ENCODE results near the gene RANBP3.
A peak's percentile ranks its signal among the peaks of the same experiment; 100 is the strongest.
"Not testable (repeated sequence)": the region's sequence is repeated elsewhere in the genome, so short reads cannot be mapped to it uniquely, and the experiment has no call there.

RANBP3 gene

DNA sequence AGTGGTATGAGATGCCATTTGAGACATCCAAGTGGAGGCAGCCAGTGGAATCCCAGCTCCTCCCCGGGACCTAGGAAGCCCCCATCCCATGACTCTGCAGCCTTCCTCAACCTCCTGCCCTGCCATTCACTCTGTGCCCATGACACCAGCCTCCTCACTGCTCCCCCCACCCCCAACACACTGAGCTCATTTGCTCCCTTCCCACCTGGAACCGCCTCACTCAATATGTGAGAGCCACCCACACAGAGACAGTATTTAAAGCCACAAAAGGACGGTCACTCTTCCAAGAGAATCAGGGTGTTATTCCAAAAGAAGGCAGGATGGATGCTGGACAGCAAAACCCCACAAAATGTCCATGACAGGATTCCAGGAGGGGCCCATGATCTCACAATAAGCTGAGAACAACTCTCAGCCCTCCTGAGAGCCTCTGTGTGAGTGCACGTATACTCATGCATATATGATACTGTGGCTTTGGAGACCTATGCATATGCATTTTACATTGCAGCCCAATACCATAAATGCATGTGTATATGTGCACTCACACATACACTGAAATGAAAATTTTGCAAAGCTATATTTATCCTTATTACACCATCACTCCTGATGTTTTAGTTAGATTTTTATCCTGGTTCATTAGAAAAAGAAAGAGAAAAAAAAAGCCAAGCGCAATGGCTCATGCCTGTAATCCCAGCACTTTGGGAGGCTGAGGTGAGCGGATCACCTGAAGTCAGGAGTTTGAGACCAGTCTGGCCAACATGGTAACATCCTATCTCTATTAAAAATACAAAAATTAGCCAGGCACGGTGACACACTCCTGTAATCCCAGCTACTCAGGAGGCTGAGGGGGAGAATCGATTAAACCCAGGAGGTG is 10.8 kb upstream of the RANBP3 start:
- no peak for DNase-seq (ENCODE audit: low read depth in 2 of 3, low spot score in 2 of 3)

DNA sequence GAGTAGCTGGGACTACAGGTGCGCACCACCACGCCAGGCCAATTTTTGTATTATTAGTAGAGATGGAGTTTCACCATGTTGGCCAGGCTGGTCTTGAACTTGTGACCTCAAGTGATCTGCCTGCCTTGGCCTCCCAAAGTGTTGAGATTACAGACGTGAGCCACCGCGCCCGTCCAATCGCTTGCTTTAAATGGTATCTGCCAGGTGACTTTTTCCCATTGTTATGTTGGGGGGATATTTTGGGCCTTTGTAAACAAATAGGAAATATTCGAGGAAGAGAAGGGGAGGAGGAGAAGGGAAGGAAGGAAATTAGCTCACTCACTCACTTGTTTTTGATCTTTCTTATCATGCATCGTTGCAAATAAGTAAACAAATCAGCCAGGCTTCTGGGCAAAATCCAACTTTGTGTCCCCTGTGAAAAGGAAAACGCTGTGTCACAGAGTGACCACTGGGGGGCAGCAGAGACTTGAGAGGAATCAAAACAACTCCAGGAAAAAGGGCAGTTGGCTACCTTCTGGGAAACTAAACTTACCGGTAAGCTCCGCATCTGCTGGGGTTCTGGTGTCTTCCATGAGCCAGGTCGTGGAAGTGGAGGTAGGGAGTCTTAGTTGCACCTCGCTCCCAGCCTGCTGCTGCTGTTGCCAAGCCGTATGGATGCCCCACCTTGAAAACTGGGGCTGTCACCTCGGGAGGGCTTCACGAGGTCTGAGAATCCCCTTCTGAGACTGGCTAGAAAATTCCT is 9.3 kb upstream of the RANBP3 start:
- DNase-seq (ENCODE audit: low read depth in 2 of 3, low spot score in 2 of 3), result peak; percentile 35 to 73 (median 51)

DNA sequence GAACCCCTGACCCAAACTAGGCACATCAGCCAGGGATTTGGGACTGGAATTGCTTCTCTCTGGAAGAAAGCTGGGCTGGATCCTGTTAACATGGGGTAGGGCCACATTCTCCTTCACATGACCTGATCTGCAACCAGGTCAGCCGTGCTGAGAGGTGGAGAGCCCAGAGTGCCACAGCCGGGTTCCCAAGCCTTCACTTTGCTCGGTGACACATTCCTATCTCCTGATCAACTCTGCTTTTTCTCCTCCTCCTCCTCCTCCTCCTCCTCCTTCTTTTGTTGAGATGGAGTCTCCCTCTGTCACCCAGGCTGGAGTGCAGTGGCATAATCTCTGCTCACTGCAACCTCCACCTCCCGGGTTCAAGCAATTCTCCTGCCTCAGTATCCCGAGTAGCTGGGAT is 7.9 kb upstream of the RANBP3 start:
- not testable (repeated sequence) for DNase-seq (ENCODE audit: low read depth in 2 of 3, low spot score in 2 of 3)

DNA sequence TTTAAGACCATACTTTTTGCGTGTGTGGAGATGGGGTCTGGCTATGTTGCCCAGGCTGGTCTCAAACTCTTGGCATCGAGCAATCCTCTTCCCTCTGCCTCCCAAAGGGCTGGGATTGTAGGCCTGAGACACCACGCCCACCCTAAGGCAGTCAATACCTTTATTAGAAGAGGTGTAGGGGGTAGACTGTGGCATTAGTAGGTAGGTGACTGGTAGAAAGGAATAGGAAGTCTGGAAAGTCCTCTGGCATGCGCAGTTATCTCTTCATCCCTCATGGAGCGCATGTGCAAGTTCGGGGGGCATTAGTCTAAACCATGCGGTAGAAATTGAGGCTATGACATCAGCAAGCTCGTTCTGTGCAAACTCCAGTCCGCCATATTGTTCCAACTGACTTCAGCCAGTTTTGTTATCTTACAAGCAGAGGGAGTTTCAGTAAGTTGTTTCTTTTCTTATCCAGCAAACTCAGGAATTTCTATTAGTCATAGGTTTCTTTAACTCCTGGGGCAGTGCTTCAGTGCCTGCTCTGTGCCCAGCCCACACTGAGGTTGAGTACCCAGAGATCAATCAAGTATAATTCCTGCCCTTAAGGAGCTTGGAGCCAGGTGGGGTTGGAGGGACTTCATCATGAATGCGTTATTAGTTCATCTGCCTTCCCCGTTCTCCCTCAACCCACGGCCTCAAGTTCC is 7.3 kb upstream of the RANBP3 start:
- DNase-seq (ENCODE audit: low read depth in 2 of 3, low spot score in 2 of 3), result no peak

GRCh38 chr19:5984600-5984999 is 6.7 kb upstream of the RANBP3 start:
- no peak for DNase-seq (ENCODE audit: low read depth in 2 of 3, low spot score in 2 of 3)

DNA sequence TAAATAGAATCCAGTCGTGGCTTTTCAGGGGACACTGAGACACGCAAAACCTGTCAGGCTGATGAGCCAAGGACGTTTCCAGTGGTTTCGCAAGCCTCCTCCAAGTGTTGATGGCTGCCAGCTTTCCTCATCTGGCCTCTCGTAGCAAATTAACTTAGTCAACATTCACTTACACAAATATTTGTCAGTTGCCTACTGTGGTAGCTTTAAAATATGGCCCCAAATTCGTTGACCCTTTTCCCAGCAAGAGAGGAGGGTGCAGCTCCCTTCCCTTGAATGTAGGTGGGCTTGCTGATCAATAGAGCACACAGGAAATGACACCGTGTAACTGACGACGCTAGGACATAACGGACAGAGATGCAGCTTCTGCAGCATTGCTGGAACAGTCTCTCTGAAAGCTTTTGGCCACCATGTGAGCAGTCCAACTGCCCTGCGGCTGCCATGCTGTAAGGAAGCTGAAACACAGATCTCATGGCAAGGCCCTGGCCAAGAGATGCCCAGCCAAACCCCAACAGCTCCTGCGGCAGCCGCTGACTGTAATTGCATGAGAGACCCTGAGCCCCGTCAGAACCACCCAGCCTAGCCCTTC is 5.5 kb upstream of the RANBP3 start:
- DNase-seq (ENCODE audit: low read depth in 2 of 3, low spot score in 2 of 3), result no peak

DNA sequence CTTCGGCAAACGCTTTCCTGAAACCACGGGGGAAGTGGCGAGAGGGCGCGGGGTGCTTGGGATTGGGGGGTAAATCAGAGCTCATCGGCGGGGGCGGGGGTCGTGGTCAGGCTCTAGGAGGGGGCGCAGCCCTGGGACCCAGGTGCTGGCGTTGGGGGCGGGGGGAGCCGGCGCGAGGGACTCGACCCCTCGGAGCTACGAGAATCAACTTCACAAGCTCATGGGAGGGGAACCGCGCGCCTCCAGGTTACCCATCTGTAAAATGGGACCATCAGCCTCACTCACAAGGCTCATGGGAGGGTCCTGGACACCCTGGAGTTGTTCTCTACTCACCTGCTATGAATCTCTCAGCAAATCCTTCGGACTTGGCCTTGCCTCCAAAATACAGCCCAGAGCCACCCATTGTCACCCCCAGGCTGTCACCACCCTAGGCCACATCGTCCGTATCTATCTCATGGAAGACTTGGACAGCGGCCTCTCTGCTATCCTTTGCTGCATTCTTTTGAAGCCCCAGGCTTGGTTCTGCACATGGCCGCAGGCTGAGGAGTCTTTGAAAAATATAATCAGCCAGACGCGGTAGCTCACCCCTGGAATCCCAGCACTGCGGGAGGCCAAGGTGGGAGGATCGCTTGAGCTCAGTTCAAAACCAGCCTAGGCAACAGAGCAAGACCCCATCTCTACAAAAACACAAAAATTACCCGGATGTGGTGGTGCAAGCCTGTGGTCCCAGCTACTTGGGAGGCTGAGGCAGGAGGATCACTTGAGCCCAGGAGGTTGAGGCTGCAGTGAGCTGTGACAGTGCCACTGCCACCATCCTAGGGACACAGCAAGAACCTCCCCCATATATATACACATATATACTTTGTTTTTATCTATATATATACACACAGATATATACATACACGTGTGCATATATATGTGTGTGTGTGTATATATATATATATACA is 939 bp upstream of the RANBP3 start:
- no peak for DNase-seq (ENCODE audit: low read depth in 2 of 3, low spot score in 2 of 3)

- no peak for DNase-seq (ENCODE audit: low read depth in 2 of 3, low spot score in 2 of 3)
Observed at GRCh38 chr19:5977222-5977784, 637 bp downstream of the RANBP3 start.

GRCh38 chr19:5976768-5977167 is 1.2 kb downstream of the RANBP3 start:
- no peak for DNase-seq (ENCODE audit: low read depth in 2 of 3, low spot score in 2 of 3)

DNA sequence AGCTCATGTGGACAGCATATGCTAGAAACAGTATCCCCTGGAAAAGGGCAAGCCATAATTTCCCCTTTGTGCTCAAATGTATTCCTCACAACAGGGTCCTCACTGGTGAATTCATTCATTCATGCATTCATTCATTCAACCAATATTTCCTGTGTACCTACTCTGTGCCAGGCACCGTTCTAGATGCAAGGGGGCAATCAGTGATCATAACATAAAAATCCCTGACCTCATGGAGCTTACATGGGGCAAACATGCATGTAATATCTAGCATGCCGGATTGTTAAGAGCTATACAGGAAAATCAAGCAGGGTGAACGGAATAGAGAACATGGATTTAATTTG is 2.6 kb downstream of the RANBP3 start:
- no peak for DNase-seq (ENCODE audit: low read depth in 2 of 3, low spot score in 2 of 3)

GRCh38 chr19:5974721-5975387 is 3.1 kb downstream of the RANBP3 start:
- DNase-seq (ENCODE audit: low read depth in 2 of 3, low spot score in 2 of 3), result no peak

DNA sequence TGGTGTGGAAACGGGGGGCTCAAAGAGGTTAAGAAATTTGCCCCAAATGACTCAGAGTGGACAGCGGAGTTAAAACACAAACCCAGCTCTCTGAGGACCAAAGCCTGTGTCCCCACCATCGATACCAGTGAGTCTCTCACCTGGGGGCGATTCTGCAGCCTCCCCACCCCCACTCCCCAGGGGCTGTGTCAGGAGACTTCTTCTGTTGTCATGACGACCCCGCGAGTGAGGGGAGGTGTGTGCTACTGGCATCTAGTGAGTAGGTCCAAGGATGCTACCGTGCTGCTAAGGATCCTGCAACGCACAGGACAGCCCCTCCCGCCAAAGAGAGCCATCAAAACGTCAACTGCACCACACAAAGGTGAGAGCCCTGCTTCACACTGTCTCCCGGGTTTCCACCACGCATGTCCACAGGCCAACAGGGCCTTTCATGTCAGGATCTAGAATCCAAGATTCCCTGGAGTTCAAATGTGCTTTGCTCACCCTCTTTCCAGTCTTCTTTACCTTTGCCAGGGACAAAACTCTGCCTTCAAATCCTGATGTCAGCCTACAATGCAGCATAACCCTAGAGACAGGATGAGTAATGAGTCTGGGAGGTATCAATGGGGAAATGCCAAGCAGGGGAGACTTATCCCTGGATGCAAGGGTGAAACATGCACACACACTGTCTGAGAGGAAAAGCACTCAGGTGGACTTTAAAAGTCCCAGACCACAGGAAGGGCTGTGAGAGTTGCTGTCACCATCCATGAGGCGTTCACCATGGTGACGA is 3.9 kb downstream of the RANBP3 start:
- no peak for DNase-seq (ENCODE audit: low read depth in 2 of 3, low spot score in 2 of 3)

DNA sequence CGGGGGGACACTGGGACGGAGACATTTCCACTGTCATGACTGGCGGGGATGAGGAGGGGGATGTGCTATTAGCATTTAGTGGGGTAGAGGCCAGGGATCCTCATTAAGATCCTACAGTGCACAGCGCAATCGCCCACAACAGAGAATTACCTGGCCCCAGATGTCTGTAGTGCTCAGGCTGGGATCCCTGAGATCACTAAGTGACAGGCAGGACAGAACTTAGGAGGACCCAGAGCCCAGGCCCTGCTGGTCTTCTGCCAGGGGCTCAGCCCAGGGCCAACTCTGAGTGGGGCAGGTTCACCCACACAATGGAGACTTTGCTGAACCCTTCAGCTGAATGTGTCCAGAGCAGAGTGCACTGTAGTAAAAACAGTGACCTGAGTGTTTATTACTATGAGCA is 4.6 kb downstream of the RANBP3 start:
- no peak for DNase-seq (ENCODE audit: low read depth in 2 of 3, low spot score in 2 of 3)

GRCh38 chr19:5972355-5972731 is 5.6 kb downstream of the RANBP3 start:
- no peak for DNase-seq (ENCODE audit: low read depth in 2 of 3, low spot score in 2 of 3)

DNA sequence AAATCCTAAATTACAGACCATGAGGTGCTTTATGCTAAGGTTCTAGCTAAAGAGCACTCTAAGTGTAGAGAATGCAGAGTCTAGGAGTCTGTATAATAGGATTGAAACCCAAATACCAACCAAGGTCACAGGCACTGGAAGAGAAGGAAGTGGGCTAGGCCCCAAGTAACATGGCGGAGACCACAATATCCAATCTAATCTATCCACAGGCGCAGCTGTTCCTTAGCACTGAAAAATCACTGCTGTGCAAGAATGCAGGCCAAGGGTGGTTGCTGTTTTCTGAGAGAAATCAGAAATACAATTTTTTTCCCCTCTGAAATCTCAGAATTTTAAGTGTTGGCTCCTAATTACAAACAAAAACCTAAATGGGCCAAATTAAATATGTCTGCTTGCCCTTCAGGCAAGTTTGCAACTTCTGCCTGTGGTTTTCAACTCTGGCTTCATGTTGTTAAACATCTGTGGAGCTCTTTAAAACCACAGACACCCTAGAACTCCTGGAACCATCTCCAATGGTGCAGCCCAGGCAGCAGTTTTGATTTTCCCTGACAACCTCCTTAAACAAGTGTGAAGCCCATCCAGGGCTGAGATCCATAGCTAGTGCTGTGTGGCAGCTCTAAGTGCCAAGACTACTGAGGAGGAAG is 6.1 kb downstream of the RANBP3 start:
- no peak for DNase-seq (ENCODE audit: low read depth in 2 of 3, low spot score in 2 of 3)

DNA sequence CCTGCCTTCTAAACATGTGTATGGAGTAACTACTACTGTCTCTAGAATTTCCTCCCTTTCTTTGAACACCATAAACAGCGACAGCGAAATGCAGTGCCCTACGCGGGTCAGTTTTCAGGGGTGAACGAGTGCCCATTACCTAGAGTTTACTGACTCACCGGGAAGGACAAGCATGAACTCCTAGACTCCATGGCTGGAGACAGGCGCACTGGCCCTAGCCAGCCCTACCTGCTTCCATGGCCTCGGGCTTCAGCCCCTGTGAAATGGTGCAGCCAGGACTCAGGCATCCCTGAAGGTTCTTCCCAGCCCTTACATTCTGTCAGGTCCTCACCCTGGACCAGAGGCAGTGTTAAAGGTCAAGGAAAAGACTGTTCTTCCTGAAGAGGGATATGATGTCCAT is 8.5 kb downstream of the RANBP3 start:
- DNase-seq (ENCODE audit: low read depth in 2 of 3, low spot score in 2 of 3), result no peak

GRCh38 chr19:5968431-5969373 is 9.2 kb downstream of the RANBP3 start:
- no peak for DNase-seq (ENCODE audit: low read depth in 2 of 3, low spot score in 2 of 3)

Measured in activated CD8-positive, alpha-beta memory T cell treated with anti-CD3 and anti-CD28 coated beads for 48 hours (primary cell).